ENCODE data around the gene DNM3.

Gene DNM3

GRCh38 chr1:172308577-172308976 is 467.3 kb downstream of the DNM3 start:
- TF ChIP-seq ZNF626 (tag by site-specific recombination; IDR thresholded peaks at IDR 0.05) (no peak), SCRT2 (tag by site-specific recombination; IDR thresholded peaks at IDR 0.05) (no peak), HOXA7 (CRISPR knock-in tag; IDR thresholded peaks at IDR 0.05; ENCODE audit: borderline replicate concordance) (no peak), ZFP69B (tag by site-specific recombination; IDR thresholded peaks at IDR 0.05) (no peak), ZNF610 (tag by site-specific recombination; IDR thresholded peaks at IDR 0.05; ENCODE audit: borderline replicate concordance) (no peak), ZNF221 (tag by site-specific recombination; IDR thresholded peaks at IDR 0.05; ENCODE audit: borderline replicate concordance) (no peak), ZNF555 (tag by site-specific recombination; conservative IDR thresholded peaks at IDR 0.05) (no peak), ZIC2 (tag by site-specific recombination; IDR thresholded peaks at IDR 0.05) (no peak), ZNF112 (tag by site-specific recombination; IDR thresholded peaks at IDR 0.05) (no peak), ZEB2 (tag by site-specific recombination; IDR thresholded peaks at IDR 0.05) (no peak), ZBTB10 (tag by site-specific recombination; IDR thresholded peaks at IDR 0.05) (no peak), ZNF148 (tag by site-specific recombination; IDR thresholded peaks at IDR 0.05; ENCODE audit: borderline replicate concordance) (no peak), KLF17 (tag by site-specific recombination; IDR thresholded peaks at IDR 0.05) (no peak), ZNF324 (tag by site-specific recombination; IDR thresholded peaks at IDR 0.05) (no peak), ZBTB21 (tag by site-specific recombination; IDR thresholded peaks at IDR 0.05) (no peak), ZNF558 (tag by site-specific recombination; IDR thresholded peaks at IDR 0.05) (no peak), MYNN (tag by site-specific recombination; IDR thresholded peaks at IDR 0.05; ENCODE audit: borderline replicate concordance) (no peak)
- TF ChIP-seq, protein P1, sequence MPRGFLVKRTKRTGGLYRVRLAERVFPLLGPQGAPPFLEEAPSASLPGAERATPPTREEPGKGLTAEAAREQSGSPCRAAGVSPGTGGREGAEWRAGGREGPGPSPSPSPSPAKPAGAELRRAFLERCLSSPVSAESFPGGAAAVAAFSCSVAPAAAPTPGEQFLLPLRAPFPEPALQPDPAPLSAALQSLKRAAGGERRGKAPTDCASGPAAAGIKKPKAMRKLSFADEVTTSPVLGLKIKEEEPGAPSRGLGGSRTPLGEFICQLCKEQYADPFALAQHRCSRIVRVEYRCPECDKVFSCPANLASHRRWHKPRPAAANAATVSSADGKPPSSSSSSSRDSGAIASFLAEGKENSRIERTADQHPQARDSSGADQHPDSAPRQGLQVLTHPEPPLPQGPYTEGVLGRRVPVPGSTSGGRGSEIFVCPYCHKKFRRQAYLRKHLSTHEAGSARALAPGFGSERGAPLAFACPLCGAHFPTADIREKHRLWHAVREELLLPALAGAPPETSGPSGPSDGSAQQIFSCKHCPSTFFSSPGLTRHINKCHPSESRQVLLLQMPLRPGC (tag by site-specific recombination; IDR thresholded peaks at IDR 0.05) = no peak
- TF ChIP-seq, protein P2, sequence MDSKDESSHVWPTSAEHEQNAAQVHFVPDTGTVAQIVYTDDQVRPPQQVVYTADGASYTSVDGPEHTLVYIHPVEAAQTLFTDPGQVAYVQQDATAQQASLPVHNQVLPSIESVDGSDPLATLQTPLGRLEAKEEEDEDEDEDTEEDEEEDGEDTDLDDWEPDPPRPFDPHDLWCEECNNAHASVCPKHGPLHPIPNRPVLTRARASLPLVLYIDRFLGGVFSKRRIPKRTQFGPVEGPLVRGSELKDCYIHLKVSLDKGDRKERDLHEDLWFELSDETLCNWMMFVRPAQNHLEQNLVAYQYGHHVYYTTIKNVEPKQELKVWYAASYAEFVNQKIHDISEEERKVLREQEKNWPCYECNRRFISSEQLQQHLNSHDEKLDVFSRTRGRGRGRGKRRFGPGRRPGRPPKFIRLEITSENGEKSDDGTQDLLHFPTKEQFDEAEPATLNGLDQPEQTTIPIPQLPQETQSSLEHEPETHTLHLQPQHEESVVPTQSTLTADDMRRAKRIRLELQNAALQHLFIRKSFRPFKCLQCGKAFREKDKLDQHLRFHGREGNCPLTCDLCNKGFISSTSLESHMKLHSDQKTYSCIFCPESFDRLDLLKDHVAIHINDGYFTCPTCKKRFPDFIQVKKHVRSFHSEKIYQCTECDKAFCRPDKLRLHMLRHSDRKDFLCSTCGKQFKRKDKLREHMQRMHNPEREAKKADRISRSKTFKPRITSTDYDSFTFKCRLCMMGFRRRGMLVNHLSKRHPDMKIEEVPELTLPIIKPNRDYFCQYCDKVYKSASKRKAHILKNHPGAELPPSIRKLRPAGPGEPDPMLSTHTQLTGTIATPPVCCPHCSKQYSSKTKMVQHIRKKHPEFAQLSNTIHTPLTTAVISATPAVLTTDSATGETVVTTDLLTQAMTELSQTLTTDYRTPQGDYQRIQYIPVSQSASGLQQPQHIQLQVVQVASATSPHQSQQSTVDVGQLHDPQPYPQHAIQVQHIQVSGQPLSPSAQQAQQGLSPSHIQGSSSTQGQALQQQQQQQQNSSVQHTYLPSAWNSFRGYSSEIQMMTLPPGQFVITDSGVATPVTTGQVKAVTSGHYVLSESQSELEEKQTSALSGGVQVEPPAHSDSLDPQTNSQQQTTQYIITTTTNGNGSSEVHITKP (tag by site-specific recombination; IDR thresholded peaks at IDR 0.05) = no peak
- TF ChIP-seq, protein P3, sequence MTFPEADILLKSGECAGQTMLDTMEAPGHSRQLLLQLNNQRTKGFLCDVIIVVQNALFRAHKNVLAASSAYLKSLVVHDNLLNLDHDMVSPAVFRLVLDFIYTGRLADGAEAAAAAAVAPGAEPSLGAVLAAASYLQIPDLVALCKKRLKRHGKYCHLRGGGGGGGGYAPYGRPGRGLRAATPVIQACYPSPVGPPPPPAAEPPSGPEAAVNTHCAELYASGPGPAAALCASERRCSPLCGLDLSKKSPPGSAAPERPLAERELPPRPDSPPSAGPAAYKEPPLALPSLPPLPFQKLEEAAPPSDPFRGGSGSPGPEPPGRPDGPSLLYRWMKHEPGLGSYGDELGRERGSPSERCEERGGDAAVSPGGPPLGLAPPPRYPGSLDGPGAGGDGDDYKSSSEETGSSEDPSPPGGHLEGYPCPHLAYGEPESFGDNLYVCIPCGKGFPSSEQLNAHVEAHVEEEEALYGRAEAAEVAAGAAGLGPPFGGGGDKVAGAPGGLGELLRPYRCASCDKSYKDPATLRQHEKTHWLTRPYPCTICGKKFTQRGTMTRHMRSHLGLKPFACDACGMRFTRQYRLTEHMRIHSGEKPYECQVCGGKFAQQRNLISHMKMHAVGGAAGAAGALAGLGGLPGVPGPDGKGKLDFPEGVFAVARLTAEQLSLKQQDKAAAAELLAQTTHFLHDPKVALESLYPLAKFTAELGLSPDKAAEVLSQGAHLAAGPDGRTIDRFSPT (tag by site-specific recombination; IDR thresholded peaks at IDR 0.05) = no peak
- POLR2A ChIA-PET = no interaction called here

More at GRCh38 chr1:172308577-172308976, 467.3 kb downstream of the DNM3 start:
- H3K4me1 ChIP-seq (ENCODE audit: control insufficient read depth, insufficient read depth, low read length) = no peaks in the 10 kb centered on the region
- CTCF ChIA-PET = no interaction called here
- no peaks in the 10 kb centered on the region for H3K36me3 ChIP-seq (ENCODE audit: control insufficient read depth in 2 of 2, insufficient read depth in 1 of 2, low read length in 2 of 2)
- no peak overlapping the region for H3K4me3 ChIP-seq (ENCODE audit: low read depth, low read length)
- H3K27ac ChIP-seq (ENCODE audit: extremely low read depth, low read depth, low read length) = no peak overlapping the region
- no peaks in the 10 kb centered on the region for H3K9me3 ChIP-seq (ENCODE audit: control insufficient read depth, insufficient read depth, low read depth, low read length)
